DMS153 treated with DMSO at 0.1 percent for 48 hours (cell line): ENCODE data around the gene FNTB.
"Not testable (repeated sequence)": the region's sequence is repeated elsewhere in the genome, so short reads cannot be mapped to it uniquely, and the experiment has no call there.

ENCODE experiments used
- DNase-seq: peaks from one replicate; lab custom pipeline; 2025; ENCODE audit not compliant: unreplicated experiment; lab: John Stamatoyannopoulos, UW

The FNTB gene

GRCh38 chr14:65011538-65011937 is 24.8 kb downstream of the FNTB start:
- DNase-seq = no peak

GRCh38 chr14:65012353-65012752 is 25.7 kb downstream of the FNTB start:
- DNase-seq = no peak

GRCh38 chr14:65015391-65015790 is 28.7 kb downstream of the FNTB start:
- no peak for DNase-seq

- no peak for DNase-seq
Observed at GRCh38 chr14:65016471-65016870, 29.8 kb downstream of the FNTB start.

- DNase-seq = peak; percentile 56
Observed at GRCh38 chr14:65019944-65020566, 33.4 kb downstream of the FNTB start.

- DNase-seq = no peak
Observed at GRCh38 chr14:65024957-65025356, 38.3 kb downstream of the FNTB start.

GRCh38 chr14:65025818-65026217 is 39.1 kb downstream of the FNTB start:
- no peak for DNase-seq

- no peak for DNase-seq
Observed at GRCh38 chr14:65026526-65026925, 39.8 kb downstream of the FNTB start.

- DNase-seq = no peak
Observed at GRCh38 chr14:65027127-65027799, 40.6 kb downstream of the FNTB start.

GRCh38 chr14:65028937-65029336 is 42.2 kb downstream of the FNTB start:
- DNase-seq = no peak

GRCh38 chr14:65031321-65031720 is 44.6 kb downstream of the FNTB start:
- DNase-seq = not testable (repeated sequence)

- no peak for DNase-seq
Observed at GRCh38 chr14:65032319-65032718, 45.6 kb downstream of the FNTB start.

GRCh38 chr14:65033181-65033580 is 46.5 kb downstream of the FNTB start:
- DNase-seq = no peak

GRCh38 chr14:65034021-65034420 is 47.3 kb downstream of the FNTB start:
- no peak for DNase-seq

GRCh38 chr14:65035049-65035448 is 48.4 kb downstream of the FNTB start:
- no peak for DNase-seq

GRCh38 chr14:65038966-65039365 is 52.3 kb downstream of the FNTB start:
- no peak for DNase-seq

- no peak for DNase-seq
Observed at GRCh38 chr14:65040666-65041433, 54.2 kb downstream of the FNTB start.

GRCh38 chr14:65041434-65041915 is 54.8 kb downstream of the FNTB start:
- DNase-seq = no peak

GRCh38 chr14:65042296-65042695 is 55.6 kb downstream of the FNTB start:
- DNase-seq = no peak

- no peak for DNase-seq
Observed at GRCh38 chr14:65042731-65043372, 56.2 kb downstream of the FNTB start.

- no peak for DNase-seq
Observed at GRCh38 chr14:65043893-65044595, 57.3 kb downstream of the FNTB start.
